Activated T-cell treated with anti-CD3 and anti-CD28 coated beads, Interleukin-2, amount 50 U/mL, for 4 hours (primary cell): ENCODE measurements around the gene NF1. TPM values are rescaled to one million over a fixed set of nuclear protein-coding genes. Genes with fewer than 3 reads are reported as not detected.

Experiments
- ATAC-seq, 2 donors: fragments of 200-7000 bp; cut with Tn5 transposase; one replicate each; pipeline ENCODE4 v1.10.0; 2021
- DNase-seq: peaks from one replicate; pipeline ENCODE4 v3.0.0-alpha.2; 2020
- H3K27me3 Mint-ChIP-seq: one replicate; pipeline ENCODE4 v1.8.0; 2021; ENCODE audit warnings: low read depth, mixed read lengths
- H3K36me3 Mint-ChIP-seq: one replicate; pipeline ENCODE4 v1.8.0; 2022; ENCODE audit warnings: mixed read lengths; ENCODE audit not compliant: insufficient read depth
- H3K4me1 Mint-ChIP-seq: one replicate; pipeline ENCODE4 v1.8.0; 2021; ENCODE audit warnings: low read depth, mixed read lengths
- H3K4me3 Mint-ChIP-seq: one replicate; pipeline ENCODE4 v1.8.0; 2021; ENCODE audit warnings: mild to moderate bottlenecking, moderate library complexity, mixed read lengths
- H3K9me3 Mint-ChIP-seq: one replicate; pipeline ENCODE4 v1.8.0; 2021; ENCODE audit warnings: mixed read lengths
- total RNA-seq, 3 donors: library from RNA; stranded (reverse); gene quantifications; one replicate each; pipeline ENCODE4 v1.2.1, GENCODE V29; 2021

Gene NF1
- total RNA-seq, 3 donors from 2014 or later: 14.2 to 17.9 (median 15.2) TPM

- peak overlapping the region; percentile 59 for H3K4me3 Mint-ChIP-seq
- H3K4me1 Mint-ChIP-seq: peaks cover 5% of the 10 kb centered on the region
- H3K9me3 Mint-ChIP-seq: no peaks in the 10 kb centered on the region
- DNase-seq (no peak), ATAC-seq (peak; percentile 20 to 27)
- H3K36me3 Mint-ChIP-seq: no peaks in the 10 kb centered on the region
- H3K27me3 Mint-ChIP-seq: peaks cover 43% of the 10 kb centered on the region
Observed at GRCh38 chr17:31390748-31391495, 296.1 kb downstream of the NF1 start.

- peaks cover 44% of the 10 kb centered on the region for H3K27me3 Mint-ChIP-seq
- H3K4me1 Mint-ChIP-seq: peaks cover 5% of the 10 kb centered on the region
- ATAC-seq: peak; percentile 59 to 76
- peak within 1 kb of the TSS; percentile 59 for H3K4me3 Mint-ChIP-seq
- DNase-seq: no peak
- H3K36me3 Mint-ChIP-seq: no peaks in the 10 kb centered on the region
- no peaks in the 10 kb centered on the region for H3K9me3 Mint-ChIP-seq
Observed at GRCh38 chr17:31391496-31391949, 296.7 kb downstream of the NF1 start, which contains the start of gene RAB11FIP4. Gene RAB11FIP4, plus strand, starts transcription at chr17:31391675. Its CDS starts 178 bp downstream, at chr17:31391853.

DNA sequence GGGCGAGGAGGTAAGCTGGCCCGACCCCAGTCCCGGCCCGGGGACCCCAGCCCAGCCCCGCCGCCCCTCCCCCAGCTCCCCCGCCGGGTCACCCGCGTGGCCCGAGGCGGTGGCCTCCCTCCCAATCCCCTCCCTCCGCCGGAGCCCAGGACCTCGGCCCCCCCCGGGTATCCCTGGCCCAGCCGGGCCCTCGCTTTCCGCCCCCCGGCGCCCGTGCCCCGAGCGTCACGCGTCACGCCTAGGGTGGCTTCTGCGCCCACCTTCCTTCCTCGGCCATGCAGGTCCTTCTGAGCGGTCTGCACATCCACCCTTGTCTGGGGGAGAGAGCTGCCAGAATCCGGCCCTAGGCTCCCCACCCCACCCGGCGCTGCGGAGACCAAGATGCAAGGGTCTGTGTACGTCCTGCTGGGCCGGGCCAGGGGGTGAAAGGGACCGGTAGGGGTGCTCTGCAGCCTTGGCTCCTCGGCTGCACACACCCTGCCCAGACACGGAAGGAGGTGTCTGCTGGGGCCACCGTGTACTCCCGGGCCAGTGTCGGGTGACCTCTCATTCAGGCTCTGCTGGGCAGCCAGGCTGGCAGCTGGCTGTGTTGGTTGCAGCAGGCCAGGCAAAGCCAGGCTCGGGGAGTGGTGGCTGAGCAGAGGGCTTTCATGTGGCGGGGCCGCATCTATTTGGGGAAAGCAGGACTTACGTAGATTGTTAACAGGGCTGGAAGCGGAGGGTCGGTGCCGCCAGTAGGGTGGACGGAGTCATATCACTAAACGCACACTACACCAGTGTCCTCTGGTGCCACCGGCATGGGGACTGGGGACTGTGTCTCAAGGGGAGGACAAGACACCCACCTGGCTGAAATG lies 297.5 kb downstream of the NF1 start:
- DNase-seq (no peak), ATAC-seq (peak in 1 of 2 donors; percentile 22)
- H3K4me1 Mint-ChIP-seq: peaks cover 5% of the 10 kb centered on the region
- H3K4me3 Mint-ChIP-seq: peak overlapping the region; percentile 48
- peaks cover 47% of the 10 kb centered on the region for H3K27me3 Mint-ChIP-seq
- H3K9me3 Mint-ChIP-seq: no peaks in the 10 kb centered on the region
- H3K36me3 Mint-ChIP-seq: no peaks in the 10 kb centered on the region

- DNase-seq (no peak), ATAC-seq (no peak)
- H3K27me3 Mint-ChIP-seq: peaks cover 47% of the 10 kb centered on the region
- peaks cover 5% of the 10 kb centered on the region for H3K4me1 Mint-ChIP-seq
- H3K36me3 Mint-ChIP-seq: no peaks in the 10 kb centered on the region
- peak overlapping the region; percentile 48 for H3K4me3 Mint-ChIP-seq
- no peaks in the 10 kb centered on the region for H3K9me3 Mint-ChIP-seq
Observed at GRCh38 chr17:31392856-31393748, 298.3 kb downstream of the NF1 start.

DNA sequence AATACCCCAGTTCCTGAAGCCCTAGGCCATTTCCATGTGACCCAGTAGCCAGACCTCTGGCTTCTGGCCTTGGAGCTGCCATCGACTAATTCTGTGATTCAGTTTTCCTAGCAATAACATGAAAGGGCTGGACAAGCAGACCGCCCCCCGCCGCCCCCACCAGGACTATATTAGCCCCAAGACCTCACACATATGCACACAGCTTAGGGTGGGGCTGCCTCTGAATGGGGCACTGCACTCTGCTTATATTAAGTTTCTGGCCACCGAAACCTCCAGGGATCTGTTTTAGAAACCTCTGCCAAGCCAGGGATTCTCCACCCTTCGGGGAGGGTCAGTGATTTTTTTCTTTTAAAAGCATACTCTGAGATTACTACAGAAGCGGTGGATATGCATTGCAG lies 299.0 kb downstream of the NF1 start:
- Mint-ChIP-seq H3K9me3 (no peaks in the 10 kb centered on the region), H3K27me3 (peaks cover 49% of the 10 kb centered on the region), H3K36me3 (no peaks in the 10 kb centered on the region), H3K4me3 (no peak overlapping the region), H3K4me1 (peaks cover 5% of the 10 kb centered on the region)
- ATAC-seq (no peak), DNase-seq (no peak)

DNA sequence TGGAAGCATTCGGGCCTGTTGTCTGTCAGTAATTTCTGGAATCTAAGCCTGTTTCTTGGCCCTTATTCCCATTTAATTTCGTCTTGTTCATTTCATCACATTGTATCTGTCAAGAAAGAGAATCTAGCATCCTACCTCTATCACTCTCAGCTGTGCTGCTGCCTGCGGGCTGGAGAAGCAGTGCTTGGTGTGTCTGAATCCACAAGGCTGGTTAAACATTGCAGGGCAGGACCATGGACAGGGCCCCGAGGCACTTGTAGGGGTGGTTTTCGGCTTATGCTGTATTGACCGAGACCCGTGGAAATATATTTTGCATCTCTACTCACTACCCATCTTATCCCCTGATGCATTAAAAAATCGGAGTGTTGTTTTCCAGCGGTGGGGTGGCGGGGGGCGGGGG lies 299.8 kb downstream of the NF1 start:
- Mint-ChIP-seq H3K9me3 (no peaks in the 10 kb centered on the region), H3K4me1 (peaks cover 5% of the 10 kb centered on the region), H3K36me3 (no peaks in the 10 kb centered on the region), H3K27me3 (peaks cover 48% of the 10 kb centered on the region), H3K4me3 (no peak overlapping the region)
- DNase-seq (peak; percentile 21), ATAC-seq (no peak)

GRCh38 chr17:31397256-31397939 lies 302.6 kb downstream of the NF1 start:
- Mint-ChIP-seq H3K27me3 (peaks cover 41% of the 10 kb centered on the region), H3K4me1 (peaks cover 2% of the 10 kb centered on the region), H3K36me3 (no peaks in the 10 kb centered on the region), H3K4me3 (no peak overlapping the region), H3K9me3 (no peaks in the 10 kb centered on the region)
- no peak for DNase-seq
- ATAC-seq: no peak

DNA sequence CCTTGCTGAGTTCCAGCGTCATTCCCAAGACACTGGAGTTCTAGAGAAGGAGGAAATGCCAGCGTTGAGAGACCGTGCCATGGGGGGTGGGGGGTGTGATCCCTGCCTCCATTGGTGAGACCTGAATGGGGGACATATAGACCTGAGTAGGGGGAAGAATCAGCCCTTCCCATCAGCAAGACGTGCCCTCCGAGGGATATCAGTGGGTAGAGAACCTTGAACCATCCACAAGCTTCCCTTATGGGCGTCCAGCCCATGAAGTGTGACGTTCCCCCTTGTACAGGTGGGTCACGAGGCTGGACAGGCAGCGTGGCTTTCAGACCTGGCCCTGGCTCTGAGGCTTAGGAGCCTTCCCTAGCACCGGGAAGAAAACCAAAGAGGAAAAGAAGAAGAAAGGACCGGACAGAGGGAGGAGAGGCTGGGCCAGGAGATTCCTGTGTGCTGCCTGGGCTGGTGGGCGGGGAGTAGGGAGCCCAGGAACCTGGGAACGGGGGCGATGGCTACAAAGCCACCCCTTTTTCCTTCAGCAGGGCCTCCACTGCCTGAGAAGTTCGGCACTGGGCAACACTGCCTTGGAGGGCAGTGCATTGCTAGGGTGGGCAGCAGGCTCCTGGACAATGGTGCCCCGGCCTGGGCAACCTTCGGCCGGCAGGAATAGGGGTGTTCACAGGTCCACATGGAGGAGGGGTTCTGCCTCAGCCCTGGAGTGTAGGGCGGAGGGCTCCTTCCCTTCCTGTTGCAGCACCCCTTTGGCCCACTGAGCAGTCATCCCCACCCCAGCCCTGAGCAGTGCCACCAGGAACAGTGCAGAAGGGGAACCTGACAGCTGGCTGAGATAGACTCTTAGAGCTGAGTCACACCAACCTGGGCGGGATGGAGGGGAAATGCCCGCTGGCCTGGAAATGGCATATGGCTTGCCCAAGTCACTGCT lies 303.9 kb downstream of the NF1 start:
- Mint-ChIP-seq H3K9me3 (no peaks in the 10 kb centered on the region), H3K4me3 (no peak overlapping the region), H3K4me1 (no peaks in the 10 kb centered on the region), H3K36me3 (no peaks in the 10 kb centered on the region), H3K27me3 (peaks cover 29% of the 10 kb centered on the region)
- DNase-seq (no peak), ATAC-seq (no peak)

GRCh38 chr17:31400481-31400950 lies 305.7 kb downstream of the NF1 start:
- Mint-ChIP-seq H3K9me3 (no peaks in the 10 kb centered on the region), H3K27me3 (peaks cover 17% of the 10 kb centered on the region), H3K4me1 (no peaks in the 10 kb centered on the region), H3K36me3 (no peaks in the 10 kb centered on the region), H3K4me3 (no peak overlapping the region)
- DNase-seq: no peak
- no peak for ATAC-seq

GRCh38 chr17:31401456-31402254 lies 306.9 kb downstream of the NF1 start:
- H3K36me3 Mint-ChIP-seq: no peaks in the 10 kb centered on the region
- no peak overlapping the region for H3K4me3 Mint-ChIP-seq
- H3K27me3 Mint-ChIP-seq: peaks cover 13% of the 10 kb centered on the region
- DNase-seq (no peak), ATAC-seq (no peak)
- H3K4me1 Mint-ChIP-seq: no peaks in the 10 kb centered on the region
- no peaks in the 10 kb centered on the region for H3K9me3 Mint-ChIP-seq

GRCh38 chr17:31404028-31404949 lies 309.5 kb downstream of the NF1 start:
- no peak for ATAC-seq
- Mint-ChIP-seq H3K4me1 (no peaks in the 10 kb centered on the region), H3K36me3 (no peaks in the 10 kb centered on the region), H3K27me3 (peaks cover 10% of the 10 kb centered on the region), H3K9me3 (no peaks in the 10 kb centered on the region), H3K4me3 (no peak overlapping the region)
- no peak for DNase-seq
